NCI-H1694 treated with DMSO at 0.1 percent for 48 hours (cell line): ENCODE data around the gene TRIM44.
"Not testable (repeated sequence)": the region's sequence is repeated elsewhere in the genome, so short reads cannot be mapped to it uniquely, and the experiment has no call there.

ENCODE experiments used
- DNase-seq: peaks from one replicate; lab custom pipeline; 2025; lab: John Stamatoyannopoulos, UW

TRIM44 gene

DNA sequence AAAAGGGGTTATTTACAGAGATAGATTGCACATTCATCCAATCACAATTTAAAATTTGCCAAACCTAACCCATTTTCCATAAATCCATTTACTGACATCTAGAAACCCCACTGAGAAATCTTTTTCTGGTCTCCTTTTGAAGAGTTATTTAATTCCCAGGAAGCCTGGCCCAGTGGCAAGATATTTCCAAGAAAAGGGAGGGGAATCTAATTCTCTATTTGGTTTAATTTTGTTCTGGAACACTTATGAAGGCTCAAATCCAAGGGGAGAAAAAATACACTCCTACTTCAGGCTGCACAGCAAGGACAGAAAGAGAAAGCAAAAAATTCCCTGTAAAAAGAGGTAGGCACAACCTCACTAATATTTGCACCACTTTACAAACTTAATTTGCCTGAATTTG is 193.1 kb downstream of the TRIM44 start:
- no peak for DNase-seq

DNA sequence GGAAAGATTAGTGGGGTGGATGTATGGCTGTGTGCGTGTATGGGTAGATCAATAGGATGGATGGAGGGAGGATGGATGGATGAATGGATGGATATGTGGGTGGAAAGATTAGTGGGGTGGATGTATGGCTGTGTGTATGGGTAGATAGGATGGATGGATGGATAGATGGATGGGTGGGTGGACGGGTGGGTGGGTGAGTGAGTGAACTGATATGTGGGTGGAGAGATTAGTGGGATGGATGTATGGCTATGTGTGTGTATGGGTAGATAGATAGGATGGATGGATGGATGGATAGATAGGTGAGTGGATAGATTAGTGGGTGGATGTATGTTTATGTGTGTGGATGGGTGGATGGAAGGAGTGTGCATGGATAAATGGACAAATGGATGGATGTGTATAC is 193.7 kb downstream of the TRIM44 start:
- DNase-seq: no peak

DNA sequence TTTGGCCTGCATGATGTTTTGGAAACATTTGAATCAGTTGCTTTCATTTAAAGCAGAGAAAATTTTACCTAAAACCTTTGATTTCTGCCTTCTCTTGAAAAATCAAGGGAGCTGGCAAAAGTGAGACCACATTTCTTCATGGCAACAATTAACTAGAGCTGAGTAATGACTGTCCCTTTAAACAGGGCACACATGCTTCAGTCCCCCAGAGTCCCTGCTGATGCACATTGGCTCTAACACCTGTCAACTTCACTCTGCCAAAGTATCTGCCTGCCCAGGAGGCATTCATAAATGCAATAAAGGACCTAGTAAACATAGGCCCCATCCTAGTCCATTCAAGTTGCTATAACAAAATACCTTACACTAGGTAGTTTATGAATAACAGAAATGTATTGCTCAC is 194.2 kb downstream of the TRIM44 start:
- no peak for DNase-seq

DNA sequence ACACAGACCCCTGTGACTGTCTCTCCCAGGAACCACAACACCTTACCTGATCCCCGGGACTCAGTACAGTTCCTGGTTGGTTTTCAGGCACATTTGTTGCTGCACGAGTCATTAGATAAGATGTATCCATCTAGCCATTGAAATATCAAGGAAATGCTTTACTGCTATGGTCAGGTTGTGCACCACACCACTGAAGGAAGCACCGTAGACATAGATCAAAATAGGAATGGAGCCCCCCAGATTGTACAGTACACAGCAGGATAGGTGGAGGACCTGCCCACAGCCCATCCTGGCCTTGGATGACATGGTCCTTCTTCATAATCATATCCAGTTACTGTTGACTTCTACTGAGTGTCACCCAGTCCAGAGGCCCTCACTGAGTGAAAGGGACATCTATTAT is 195.3 kb downstream of the TRIM44 start:
- DNase-seq: no peak

DNA sequence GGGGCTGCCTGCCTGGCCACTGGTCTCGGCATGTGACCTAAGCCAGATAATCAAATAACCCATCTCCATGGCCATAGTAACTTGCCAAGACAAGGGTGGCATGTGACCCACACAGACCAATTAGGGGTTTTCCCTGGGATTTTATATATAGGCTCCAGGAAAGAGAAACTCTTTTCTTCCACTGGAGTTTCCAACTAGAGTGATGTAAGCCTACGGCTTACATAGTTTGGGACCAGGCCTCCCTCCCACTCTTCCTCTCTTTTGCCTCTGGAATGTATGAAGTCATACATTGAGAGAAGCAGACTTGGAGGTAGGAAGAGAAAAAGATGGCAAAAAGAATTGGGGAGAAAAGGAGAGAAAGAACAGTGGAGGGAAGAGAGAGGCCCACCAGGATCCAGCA is 196.7 kb downstream of the TRIM44 start:
- no peak for DNase-seq

DNA sequence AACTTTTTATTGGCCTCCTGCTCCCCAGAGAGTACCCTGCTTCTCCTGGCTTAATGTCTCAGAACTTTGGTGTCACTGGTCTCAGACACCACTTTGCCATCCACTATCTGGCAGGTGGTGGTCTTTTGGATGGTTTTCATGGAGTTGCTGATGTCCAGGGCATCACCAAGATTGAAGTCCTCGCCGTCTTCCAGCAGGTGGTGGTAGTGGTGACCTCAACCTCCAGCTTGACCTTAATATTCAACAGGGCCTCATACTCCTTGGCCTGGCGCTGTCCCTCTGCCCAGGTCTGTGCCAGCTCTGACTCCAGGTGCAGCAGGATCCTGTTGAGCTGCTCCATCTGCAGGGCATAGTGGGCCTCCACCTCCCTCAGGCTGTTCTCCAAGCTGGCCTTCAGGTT is 197.6 kb downstream of the TRIM44 start:
- not testable (repeated sequence) for DNase-seq

DNA sequence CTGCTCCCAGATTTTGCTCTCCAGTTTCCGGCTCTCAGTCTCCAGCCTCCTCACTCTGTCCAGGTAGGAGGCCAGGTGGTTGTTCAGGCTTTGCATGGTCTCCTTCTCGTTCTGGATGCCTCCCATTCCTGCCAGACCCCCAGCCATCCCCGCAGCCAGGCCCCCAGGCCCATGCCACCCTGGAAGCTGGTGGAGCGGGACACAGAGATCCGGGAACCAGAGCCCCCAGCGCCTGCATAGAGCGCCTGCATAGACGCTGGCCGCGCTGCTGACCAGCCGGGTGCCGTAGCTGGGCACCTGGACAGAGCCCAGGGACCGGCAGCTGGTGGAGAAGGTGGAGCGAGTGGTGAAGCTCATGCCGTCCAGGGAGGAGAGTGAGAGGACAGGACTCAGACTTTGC is 198.6 kb downstream of the TRIM44 start:
- no peak for DNase-seq

DNA sequence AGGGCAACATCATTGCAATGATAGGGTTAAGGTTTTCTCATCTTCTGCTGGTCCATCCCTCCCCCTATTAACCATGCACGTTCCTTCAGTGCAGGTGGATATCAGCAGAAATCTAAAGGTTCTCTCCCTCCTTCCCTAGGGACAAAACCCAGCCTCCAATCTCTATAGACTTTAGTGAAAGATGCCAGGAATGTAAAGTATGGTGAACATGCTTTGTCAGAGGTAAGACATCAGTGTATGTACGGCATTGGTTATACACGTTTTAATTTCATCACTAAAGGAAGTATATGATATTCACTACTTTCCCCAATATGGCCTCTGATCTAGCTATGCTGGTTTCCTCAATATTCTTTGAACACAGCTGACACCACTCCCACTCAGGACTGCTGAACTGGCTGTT is 200.1 kb downstream of the TRIM44 start:
- no peak for DNase-seq

DNA sequence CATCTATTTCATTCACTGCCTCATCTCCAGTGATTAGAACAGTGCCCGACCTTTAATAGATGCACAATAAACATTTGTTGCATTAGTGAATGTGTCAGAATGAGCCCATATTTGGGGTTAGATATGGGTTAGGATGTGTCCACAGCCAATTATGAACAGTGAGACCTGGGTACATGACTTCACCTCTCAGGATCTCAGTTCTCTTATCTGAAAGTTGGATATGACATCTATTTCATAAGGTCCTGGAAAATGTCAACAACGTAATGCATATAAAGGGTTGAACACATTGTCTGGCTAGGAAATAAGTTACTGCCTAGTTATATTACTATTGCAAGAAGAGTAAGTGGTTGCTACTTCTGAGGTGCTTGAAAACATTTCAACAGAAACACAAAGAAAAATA is 201.6 kb downstream of the TRIM44 start:
- DNase-seq: no peak

DNA sequence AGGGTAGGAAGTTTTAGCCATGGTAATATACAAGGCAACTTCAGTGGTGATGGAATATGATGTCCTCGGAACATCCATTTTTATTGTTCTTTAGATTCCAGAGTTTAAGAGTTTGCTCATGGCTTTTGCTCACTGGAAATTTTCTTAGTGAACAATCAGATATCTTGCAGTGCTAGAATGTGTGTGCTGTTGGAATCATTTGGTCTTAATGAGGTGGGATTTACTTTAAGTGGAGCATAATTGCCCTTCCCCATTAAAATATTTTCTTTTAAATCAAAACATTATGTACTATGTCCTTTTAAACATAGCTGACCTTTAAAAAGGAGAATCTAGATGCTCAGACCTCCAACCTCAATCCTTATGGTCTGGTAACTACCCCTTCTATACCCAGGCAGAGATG is 204.0 kb downstream of the TRIM44 start:
- no peak for DNase-seq
